ENCODE results near the gene PLXNA1.
A peak's percentile ranks its signal among the peaks of the same experiment; 100 is the strongest.

Gene PLXNA1

DNA sequence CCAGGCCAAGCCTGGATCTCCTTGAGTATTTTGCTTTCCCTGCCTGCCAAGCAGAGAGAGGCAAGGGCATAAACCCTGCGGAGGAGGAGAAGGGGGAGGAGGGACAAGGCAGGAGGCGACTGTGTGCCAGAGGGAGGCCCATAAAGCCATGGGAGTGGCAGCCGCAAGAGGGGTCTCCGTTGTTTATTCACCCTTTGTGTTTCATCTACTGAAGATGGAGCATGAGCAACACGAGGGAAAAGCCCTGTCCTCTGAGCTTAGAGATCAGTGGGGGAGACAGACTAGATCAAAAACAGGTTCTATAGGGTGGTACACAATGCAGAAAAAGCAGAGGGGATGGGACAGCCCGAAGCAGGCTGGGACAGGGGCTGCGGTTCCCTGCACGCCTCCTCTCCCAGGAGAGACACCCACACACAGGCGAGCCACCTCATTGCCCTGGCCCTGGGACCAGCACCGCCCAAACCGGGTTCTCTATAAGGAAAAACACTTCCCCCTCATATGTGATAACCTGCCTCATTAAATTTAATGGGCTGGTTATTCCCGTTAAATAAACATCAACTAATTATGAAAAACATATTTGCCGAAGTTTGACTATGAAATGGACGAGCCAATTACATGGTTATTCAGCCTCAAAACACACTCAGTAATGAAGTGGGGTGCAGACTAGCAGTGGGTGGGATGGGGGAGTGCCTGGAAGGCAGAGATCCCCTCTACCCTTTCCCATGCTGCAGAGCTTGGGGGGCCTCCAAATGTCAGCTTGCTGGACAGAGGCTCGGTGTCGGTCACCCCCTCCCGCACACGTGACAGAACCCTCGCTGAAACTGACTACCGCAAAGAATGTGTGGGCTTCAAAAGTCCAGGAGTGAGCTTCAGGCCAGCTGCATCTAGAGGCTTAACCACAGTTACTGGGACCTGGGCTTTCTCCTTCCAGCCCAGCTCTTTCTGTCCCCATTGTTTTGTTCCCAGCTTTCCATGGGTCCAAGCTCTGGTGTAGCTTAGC, 14.2 kb upstream of the PLXNA1 start:
- no peak for DNase-seq

DNA sequence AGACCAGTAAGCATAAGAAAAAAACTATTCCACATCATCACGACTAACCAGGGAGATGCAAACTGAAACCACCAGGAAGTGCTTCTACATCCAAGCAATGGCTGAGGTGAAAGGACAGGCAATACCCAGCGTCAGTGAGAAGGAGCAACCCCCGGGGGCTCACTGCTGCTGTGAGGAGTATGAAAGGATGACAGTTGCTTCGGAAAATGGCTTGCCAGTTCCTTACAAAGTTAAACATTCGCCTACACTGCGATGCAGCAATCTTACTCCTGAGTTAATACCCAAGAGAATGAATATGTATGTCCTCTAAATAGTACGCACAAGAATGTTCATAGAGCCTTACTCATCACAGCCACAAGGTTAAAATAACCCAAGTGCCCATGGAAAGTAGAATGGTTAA, 13.3 kb upstream of the PLXNA1 start:
- peak; percentile 42 for DNase-seq

DNA sequence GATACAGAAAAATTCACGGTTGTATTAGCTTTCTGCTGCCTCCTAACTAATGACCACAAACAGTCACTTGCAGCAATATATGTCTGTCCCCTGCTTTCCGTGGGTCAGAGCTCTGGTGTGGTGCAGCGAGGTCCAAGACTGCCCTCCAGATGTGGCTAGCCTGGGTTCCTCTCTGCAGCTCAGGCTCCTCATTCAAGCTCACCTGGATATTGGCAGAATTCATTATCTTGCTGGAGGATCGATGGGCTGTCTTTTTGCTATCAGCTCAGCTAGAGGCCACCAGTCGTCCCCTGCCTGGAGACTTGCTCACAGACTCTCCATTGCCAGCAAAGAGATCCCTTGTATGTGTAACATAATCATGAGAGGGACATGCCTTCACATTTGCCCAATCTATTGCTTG, 12.8 kb upstream of the PLXNA1 start:
- no peak for DNase-seq

DNA sequence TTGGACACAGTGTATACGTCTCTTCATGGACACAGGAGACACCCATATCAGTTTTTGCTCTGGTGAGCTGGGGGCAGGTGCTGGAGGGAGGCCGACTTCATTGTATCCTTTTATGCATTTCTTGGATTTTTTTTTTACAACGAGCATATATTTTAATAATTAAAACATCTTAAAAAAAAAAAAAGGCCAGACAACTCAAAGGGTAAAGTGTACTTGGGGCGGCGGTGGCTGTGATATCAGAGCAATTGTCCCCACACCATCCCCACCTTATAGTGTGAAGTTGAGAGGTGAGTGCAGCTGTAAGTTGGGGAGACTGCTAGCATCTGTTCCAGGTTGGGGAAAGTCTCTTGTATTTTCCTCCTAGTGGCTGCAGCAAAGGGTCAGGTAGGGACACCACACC, 12.0 kb upstream of the PLXNA1 start:
- no peak for DNase-seq

DNA sequence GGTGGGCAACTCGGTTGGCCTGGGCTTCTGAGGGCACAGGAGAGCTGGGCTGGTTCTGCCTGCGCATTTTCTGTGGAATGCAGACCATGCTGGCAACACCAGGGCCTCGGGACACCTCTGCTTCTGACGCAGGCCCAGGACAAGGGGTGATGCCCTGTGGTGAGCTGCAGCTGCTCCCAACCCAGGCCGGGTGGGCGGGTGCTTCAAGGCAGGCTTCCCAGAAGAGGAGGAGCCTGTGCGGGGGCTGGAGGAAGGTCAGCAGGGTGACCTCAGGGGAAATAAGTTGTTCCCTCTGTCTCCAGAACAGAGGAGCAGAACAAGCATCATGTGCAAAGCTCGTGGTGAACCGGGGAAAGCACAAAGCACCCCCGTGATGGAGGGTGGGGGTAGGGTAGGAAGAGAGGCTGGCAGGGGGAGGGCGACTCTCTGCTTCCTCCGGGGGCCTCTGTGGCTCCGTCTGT, 11.0 kb upstream of the PLXNA1 start:
- no peak for DNase-seq

DNA sequence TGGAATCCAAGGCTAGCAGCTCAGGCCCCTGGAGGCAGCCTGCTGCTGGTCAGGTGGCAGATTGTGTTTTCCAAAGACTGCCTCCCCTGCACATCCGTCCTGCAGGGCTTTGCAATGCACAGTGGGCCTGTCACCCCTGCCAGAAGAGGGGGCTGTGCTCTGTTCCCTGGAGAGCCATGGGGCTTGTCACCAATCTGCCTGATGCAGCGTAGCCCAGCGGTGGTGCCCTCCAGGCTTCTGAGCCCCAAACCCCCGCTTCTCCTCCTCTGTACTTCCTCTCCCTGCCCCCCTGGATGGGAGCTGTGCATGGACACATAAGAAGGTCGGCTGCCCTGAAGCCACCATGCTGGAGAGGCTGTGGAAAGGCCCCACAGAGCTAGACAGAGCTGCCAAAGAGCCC, 10.0 kb upstream of the PLXNA1 start:
- no peak for DNase-seq

DNA sequence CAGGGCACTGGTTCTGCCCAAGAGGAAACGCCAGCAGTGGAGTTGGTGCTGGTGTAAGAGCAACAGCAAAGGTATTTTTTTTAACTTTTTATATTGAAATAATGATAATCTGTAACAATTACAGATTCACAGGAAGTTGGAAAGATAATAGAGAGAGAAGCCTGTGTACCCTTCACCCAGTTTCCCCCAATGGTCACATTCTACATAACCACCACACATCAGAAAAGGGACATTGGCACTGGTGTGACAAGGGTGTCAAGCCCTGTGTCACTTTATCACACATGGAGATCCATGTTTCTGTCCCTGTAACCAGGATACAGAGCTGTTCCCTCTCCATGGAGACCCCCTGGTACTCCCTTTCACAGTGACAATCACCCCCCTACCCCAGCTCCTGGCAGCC, 9.1 kb upstream of the PLXNA1 start:
- DNase-seq: no peak

DNA sequence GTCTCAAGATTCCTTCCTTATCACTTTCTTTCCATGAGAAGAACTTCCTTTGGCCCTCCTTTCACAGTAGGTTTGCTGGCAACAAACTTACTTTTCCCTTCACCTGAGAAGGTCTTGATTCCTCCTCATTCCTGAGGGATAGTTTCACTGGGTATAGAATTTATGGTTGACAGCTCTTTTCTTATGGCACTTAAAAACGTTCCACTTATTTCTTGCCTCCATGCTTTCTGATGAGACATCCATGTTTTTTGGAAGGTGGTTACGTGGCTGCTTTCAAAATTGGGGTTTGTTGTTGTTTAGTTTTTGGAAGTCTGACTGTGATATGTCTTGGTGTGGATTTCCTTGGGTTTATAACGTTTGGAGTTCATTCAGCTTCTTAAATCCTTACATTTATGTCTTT, 8.2 kb upstream of the PLXNA1 start:
- DNase-seq: no peak

DNA sequence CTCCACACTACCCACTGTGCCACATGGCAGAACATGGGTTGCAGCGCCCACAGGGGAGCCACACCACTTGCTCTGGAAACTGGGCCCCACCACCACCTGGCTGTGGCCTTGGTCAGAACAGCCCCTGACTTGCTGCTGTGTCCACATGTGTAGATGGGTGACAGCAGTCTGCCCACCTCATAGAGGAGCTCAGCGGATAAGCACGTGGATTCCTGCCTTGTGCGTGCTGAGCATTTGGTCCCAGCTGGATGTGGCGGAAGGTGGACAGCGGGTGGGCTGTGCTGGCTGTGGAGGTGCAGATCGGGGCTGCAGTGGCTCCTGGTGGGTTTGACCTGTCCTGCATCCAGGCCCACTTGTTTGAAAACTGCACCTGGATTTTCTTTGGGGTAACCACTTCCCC, 6.0 kb upstream of the PLXNA1 start:
- DNase-seq: no peak

DNA sequence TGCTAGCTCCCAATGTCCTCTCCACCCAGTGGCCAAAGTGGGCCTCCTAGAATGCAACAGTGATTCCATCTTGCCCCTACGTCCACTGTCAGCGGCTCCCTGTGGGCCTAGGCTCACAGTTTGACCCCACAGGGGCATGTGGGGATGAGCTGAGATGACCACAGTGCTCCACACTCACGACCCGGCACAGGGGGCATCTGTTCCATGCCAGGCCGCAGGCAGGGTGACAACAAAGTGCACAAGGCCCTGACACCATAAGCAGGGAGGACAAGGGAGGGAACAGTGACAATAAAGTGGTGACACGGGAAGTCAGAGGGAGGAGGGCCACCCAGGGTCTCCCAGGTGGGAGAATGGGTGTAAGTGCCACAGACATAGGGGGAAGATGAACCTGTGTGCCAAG, 5.1 kb upstream of the PLXNA1 start:
- no peak for DNase-seq

DNA sequence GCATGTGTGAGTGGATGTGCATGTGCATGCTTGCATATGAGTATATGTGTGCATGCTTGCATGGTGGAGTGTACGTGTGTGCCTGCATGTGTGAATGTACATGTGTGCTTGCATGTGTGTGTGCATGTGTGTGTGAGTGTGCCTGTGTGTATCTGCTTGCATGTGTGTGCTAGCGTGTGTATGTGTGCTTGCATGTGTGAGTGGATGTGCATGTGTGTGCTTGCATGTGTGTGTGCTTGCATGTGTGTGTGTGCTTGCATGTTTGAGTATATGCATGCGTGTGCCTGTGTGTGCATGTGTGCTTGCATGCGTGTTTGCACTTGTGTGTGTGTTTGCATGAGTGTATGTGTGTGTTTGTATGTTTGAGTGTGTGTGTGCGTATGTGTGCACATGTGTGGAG, 4.6 kb upstream of the PLXNA1 start:
- DNase-seq: no peak

DNA sequence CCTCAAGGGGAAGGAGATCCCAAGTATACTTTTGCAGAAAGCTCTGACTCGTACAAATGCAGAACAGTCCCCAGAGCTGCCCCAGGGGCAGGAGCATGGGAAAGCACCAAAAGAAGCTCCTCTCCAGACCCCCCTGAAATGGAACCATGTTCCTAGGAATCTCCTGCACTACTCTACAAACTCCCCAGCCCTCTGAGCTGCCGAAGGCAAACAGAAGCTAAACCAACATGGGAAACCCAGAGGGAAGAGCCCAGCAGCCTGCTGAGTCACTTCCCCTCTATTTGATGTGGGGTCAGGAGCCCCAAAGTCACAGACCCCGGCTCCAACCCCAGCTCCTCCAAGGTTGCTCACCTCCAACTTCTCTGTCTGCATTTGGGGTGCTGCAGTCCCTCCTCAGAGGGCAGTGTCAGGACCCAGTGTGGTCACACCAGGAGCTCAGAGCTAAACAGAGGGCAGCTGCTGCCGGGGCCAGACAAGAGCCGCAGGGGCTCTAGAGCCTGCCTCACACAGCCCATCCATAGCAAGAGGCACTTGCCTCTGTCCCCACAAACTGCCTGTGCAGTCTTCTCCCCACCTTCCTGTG, 3.8 kb upstream of the PLXNA1 start:
- no peak for DNase-seq

DNA sequence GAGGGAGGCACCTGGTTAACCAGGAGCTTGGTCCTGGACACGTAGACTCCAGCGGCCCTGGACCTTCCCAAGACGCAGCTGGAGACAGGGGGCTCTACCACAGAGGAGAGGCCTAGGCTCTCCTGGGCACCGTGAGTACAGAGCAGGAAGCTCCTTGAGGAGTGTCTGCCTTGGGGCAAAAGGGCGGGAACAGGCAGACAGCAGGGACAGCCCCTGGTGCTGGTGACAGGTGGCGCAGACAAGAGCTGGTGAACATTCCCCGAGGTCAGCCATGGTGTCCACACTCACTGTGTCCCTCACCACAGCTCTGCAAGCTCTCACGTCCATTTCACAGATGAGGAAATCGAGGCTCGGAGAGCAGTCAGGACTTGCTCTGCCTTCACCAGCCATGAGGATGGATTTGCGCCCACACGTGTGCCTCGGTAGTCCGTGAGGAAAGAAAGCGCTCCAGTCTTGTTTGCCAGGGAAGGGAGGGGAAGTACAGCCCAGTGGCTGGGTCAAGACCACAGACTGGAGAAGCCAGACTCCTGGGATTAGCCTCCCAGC, 2.6 kb upstream of the PLXNA1 start:
- no peak for DNase-seq

DNA sequence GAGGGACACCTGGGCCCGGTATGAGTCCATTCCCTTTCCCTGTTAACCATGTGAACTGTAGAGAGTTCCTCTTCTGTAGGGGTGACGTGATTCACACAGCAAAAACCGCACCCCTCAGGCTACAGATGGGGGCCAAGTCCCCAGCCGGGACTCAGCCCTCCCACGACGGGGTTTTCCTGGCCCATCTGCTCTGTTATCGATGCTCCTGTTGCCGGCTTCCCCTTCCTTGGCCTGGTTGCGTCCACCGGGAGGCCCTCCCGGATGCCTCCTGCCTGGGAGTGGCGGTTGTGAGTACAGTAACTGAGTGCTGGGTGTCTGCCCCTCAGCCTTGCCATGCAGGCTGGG, 817 bp upstream of the PLXNA1 start:
- DNase-seq: no peak

DNA sequence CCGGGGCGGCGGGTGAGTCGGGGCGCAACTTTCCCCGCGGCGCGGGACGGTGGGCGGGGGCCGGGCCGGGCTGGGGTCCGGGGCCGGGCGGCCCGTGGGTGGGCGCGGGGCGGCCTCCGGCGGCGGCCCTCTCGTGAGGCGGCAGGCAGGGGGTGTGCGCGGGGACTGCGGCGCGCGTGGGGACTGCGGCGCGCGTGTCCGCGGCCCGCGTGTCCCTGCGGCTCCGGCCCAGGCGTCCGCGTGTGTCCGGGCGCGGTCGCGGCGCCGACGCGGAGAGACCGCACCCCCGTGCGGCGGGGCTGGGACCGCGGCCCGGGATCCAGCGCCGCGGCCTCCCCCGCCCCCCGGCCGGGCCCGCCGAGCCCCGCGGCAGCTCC, 349 bp downstream of the PLXNA1 start:
- no peak for DNase-seq

DNA sequence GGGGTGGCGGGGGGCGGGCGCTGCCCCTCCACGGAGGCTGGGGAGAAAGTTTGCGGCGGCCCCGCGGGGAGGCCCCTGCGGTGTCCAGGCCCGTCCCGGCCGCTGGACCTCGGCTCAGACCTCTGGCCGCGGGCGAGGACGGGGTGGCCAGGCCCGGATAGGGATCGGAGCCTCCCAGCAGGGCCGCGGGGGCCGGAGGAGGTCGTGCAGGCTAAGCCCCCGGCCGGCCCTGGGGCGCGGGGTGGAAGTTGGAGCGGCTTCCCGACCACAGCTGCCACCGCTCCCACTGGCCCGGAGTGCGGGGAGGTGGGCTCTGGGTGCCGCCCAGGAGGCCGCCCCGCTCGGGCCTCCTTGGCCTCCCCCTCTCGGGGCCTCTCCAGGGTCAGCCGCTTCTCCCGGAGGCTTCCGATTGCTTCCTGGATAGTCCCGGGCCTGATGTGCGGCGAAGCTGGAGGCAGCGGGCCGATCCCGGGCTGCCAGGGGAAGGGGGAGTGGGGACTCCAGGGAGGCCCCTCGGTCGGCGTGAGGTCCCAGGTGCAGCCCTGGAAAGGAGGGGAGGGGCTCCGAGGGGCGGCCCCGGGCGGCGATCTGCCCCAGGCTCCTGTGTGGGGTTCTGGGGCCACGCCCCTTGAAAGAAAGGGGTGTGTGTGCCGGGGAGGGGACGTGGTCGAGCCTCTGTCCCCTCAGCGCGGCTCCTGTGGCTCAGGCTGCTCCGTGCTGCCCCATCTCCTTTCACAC, 907 bp downstream of the PLXNA1 start:
- peak; percentile 29 for DNase-seq

DNA sequence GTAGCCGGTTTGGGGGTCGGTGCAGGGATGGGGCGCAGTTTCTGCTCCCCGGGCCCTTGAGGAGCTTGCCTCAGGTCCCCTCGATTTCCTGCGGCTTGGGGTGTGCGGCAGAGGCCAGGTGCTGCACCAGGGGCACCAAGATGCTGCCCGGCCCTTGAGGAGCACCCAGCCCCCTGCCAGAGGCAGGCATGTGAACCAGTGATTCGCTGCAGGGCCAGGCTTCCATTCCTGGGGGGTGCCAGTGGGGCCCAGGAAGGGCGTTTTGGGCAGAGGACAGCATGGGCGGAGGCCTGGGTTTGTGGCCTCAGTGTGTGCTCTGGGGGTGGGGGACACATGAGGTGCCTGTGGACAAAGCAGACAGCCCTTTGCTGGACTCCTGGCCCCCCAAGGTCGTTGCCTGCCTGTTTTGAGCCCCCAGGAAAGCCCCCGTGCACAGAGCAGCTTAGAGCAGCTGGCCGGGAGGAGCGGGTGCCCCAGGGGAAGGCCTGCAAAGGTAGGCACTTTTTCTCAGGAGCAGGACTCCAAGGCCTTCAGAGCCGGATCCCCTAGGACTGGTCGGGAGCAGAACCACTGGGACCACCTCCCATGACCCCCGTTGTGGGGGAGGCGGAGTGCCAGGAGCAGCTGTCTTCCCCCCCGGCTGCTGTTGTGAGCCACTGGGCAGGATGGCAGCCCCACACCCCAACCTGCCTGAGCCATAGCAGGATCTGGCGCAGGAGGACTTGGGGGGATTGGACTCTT, 1.6 kb downstream of the PLXNA1 start:
- no peak for DNase-seq

DNA sequence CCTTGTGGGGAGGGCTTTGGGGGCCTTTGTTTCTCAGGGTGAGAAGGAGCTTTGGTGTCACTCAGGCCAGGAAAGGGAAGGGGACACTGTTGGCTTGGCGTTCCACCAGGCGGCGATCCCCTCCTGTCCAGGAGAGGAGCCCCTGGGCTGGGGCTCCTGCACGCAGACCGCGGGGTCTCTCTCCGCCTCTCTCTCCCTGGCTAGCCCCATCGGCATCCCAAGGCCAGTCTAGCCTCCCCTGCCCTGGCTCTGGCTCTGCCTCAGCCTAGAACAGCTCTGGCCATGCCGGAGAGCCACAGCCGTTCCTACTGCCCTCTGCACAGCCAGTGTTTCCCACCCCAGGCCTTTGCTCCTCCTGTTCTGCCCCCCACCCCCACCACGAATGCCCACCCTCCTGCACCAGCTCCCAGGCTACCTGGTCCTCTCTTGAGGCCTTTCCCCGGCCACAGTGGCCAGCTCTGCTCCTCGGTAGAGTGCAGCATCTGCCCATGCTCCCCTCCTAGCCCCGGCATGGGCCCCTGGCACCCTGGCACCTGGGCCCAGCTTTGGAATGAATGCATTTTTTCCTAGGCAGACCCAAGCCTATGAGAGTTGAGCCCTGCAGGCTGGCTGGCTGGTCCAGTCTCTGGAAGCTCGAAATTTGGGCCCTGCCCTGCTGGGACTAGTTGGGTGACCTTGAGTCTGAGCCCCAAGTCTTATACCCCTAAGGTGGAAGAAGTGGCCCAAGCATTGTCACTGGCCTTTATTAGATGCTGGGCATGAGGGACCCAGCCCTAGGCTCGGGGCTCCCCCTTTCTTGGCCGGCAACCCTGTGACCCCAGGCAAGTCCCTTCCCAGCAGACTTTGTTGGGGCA, 2.4 kb downstream of the PLXNA1 start:
- DNase-seq: no peak

DNA sequence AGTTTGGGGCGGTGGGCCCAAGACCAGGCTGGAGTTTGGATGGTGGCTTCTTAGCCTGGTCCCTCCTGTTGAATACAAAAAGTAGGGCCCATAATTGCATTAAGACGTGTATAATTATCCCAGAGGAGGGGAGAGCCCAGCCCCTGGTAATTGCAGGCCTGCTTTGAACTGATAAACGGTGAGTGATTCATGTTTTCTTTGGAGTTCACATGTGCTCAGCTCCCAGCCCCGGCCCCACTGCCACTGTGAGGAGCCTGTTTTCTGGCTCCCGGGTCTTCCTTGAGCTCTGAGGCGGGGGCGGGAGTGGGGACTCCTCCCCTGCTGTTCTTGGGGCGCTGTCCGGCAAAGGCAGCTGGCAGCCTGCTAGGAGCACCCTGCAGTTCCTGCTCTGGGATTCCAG, 3.1 kb downstream of the PLXNA1 start:
- no peak for DNase-seq

DNA sequence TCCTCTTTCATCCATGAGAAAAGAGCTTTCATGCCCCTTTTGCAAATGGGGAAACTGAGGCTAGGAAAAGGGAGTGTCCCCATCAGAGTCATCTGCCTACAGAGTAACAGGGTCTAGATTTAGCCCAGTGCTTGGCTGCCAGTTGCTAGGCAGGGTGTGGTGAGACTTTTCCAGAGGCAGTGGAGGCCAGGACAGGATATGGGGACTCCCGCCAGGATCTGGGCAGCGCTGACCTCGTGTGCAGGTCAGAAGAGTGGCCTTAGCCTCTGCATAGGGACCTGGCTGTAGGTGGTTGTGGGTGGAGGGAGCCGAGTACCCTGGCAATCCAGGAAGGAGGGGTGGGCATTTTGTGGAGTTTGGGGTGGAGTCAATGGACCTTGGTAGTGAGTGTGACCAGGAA, 4.2 kb downstream of the PLXNA1 start:
- no peak for DNase-seq

DNA sequence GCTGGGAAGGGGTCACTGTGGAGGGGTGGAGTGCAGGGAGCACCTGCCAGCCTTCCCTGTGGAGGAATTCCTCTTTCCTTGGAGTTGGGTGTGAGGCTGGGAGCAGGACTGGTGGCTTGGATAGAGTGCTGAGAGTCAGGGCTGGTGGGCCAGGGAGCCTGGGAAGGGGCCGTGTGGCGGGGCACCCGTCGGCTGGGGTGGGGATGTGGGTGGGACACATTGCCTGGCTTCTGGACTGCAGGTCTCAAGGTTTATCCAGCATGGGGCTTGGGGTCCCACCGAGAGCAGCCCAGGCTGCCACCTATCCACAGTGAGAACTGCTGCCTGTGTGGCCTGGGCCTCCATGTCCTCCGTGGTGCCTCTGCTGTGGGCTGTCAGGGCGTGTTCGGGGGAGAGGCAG, 4.7 kb downstream of the PLXNA1 start:
- no peak for DNase-seq

Measured in fibroblast of skin of back (primary cell).